Fibroblast of skin of scalp (primary cell): ENCODE results near the gene INVS.
"Not testable (repeated sequence)": the region's sequence is repeated elsewhere in the genome, so short reads cannot be mapped to it uniquely, and the experiment has no call there.

ENCODE experiments used
- DNase-seq: peaks from one replicate; pipeline ENCODE4 v3.0.0-alpha.2; 2013

INVS gene

DNA sequence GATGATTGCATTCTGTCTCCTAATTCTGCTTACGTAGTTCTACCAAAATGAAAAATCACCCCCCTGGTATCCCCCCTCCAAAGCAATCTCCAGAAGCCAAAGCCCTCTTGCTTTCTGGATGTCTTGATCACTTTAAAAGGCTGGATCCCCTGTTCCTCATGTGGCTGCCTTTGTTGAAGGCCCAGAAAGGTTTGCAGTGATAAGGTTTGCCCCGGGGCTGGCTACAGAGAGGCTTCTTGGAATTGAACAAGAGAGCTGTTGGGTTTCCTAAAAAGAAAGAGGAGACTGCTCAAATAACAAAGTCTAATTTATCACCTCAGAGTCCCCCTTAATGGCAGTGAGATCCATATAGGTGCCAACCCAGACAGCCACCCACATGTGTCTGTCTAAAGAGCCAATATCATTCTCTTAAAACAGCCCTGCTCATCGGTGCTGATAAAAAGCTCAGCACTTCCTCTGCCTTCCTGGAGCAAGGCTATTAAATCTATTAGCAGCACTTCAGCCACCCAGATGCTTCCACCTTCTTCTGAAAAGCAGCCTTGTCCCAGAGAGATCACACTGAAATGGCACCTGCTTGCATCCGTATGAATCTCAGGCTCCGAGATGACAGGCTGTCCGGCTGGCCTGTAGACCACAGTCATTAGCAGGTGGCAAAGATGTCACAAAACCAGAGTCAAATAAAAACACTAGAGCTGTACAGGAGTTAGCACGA, 182.8 kb downstream of the INVS start:
- DNase-seq, result no peak

GRCh38 chr9:100282388-100282719, 183.3 kb downstream of the INVS start:
- DNase-seq, result no peak

- no peak for DNase-seq
Observed at GRCh38 chr9:100284247-100284646, 185.2 kb downstream of the INVS start.

- DNase-seq, result no peak
Observed at GRCh38 chr9:100285080-100285479, 186.0 kb downstream of the INVS start.

GRCh38 chr9:100285601-100286000, 186.6 kb downstream of the INVS start:
- DNase-seq, result no peak

- DNase-seq, result no peak
Observed at GRCh38 chr9:100286257-100286656, 187.2 kb downstream of the INVS start.

GRCh38 chr9:100287186-100287585, 188.1 kb downstream of the INVS start:
- DNase-seq, result no peak

GRCh38 chr9:100290714-100291113, 191.7 kb downstream of the INVS start:
- no peak for DNase-seq

DNA sequence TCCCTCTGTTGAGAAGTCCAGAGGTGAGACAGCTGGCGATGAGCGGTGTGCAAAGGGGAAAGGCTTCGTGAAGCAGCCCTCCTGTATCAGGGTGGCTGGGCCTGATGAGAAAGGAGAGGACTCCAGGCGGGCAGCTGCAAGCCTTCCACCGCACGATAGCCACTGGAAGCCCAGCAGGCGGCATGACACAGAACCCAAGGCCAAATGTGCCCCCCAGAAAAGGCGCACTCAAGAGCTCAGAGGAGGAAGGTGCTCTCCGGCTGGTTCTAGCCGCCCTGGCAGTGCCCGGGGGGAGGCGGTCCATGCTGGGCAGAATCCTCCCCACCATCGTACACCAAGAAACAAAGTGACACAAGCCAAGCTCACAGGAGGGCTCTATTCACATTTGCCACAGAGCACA, 193.4 kb downstream of the INVS start:
- DNase-seq, result no peak

DNA sequence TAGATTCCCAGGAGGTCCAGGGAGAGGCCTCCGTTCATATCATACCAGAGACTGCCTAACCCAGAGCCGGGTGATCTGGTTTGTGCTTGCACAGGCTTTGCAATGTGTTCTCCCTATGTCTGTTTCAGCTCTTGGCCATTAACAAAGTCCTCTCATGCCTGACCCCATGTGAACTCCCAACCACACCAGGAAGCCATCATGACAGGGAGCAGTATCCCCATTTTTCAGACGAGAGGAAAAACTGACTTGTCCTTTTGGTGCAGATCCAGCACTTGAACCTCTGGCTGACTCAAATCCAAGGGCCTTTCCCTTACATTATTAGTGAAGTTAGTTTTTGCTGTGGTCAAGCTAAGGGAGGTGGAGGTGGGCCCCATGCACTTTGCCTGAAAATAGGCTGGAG, 195.3 kb downstream of the INVS start:
- no peak for DNase-seq

GRCh38 chr9:100294806-100295205, 195.8 kb downstream of the INVS start:
- no peak for DNase-seq

DNA sequence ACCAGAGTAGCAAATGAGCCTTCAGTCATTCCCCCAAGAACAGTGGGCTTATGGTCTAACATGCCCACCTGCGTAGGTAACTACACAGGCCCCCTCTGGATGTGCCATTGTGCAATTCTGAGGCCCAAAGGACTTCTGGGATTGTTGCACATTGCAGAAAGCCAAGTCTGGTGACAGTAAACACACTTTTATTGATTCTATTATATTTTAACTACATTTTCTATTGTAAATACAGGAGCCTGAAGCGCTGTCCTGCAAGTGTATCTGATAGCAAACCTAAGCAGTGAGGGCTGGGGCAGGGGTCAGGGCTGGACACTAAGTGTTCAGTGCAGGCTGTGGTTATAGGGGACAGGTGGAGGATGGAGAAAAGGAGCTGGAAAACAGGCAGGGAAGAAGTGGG, 196.2 kb downstream of the INVS start:
- no peak for DNase-seq

GRCh38 chr9:100296407-100296806, 197.4 kb downstream of the INVS start:
- DNase-seq, result no peak

DNA sequence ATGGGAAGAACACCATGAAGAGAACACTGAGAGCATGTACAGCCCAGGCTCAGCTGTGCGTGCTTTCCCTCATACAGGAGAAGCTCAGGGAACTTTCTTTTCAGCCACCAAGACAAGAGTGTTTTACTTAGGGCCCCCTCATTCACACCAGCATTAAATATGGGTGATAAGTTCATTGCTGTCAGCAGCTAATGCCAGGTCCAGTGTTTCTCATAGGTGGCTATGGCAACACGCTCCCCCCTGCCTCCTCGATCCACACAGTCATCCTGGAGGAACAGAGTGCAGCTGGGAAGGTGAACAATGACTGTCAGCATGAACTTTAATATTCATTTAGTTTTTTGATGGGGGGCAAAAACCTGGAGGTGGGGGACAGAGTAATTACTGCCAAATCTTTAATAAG, 199.3 kb downstream of the INVS start:
- DNase-seq, result no peak

DNA sequence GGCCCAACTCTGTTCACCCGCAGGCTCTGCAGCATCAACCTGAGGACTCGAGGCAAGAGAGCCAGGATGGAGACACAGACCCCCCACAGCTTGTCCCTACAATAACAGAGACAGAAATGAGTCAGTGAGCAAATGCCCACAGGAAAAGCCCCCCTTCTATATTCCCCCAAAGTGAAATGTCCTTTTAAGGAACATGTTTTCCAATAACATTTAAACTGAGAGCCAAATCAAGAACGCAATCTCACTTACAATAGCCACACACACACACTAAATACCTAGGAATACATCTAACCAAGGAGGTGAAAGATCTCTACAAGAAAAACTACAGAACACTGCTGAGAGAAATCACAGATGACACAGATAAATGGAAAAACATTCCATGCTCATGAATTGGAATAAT, 204.7 kb downstream of the INVS start:
- DNase-seq, result peak; percentile 39

DNA sequence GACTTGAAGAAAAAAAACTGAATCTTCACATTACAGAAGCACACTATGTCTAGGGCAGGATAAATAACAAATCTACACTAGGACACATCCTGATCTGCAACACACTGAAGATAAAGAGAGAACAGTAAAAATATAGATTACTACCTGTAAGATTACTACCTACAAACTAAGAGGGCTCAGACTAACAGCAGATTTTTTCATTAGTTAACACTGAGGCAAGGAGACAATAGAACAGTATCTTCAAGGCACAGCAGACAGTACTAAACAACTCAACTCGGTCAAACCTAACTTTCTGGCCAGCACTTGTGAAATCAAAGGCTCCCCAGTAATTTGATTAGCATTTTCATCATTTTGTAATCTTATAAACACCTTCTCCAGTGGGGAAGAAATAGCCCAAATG, 207.2 kb downstream of the INVS start:
- DNase-seq, result no peak

- no peak for DNase-seq
Observed at GRCh38 chr9:100307080-100307479, 208.0 kb downstream of the INVS start.

GRCh38 chr9:100308965-100309564, 210.0 kb downstream of the INVS start:
- DNase-seq, result no peak

- peak; percentile 59 for DNase-seq
Observed at GRCh38 chr9:100309992-100310391, 210.9 kb downstream of the INVS start.

DNA sequence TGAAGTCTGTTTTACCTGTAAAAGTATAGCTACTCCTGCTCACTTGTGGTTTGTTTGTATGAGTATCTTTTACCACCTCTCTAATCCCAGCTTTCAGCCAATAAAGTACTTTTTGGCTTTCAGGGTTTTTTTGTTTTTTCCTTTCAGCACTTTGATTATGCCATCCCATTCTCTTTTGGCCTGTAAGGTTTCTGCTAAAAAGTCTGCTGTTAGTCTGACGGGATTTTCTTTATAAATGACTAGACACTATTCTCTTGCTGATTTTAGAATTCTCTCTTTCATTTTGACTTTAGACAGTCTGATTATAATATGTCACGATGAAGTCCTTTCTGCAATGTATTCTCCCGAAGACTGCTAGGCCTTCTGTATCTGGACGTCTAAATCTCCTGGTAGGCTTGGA, 216.5 kb downstream of the INVS start:
- no peak for DNase-seq

DNA sequence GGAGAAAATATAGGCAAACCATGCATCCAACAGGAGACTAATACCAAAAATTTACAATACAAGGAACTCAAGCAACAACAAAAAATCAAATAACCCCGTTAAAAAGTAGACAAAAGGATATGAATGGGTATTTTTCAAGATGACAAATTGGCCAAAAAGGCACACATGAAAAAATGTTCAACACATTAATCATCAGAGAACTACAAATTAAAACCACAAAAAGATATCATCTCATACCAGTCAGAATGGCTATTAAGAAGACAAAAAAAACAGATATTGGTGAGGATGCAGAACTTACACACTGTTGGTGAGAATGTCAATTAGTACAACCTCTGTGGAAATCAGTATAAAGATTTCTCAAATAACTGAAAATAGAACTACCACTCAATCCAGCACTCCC, 218.7 kb downstream of the INVS start:
- peak; percentile 58 for DNase-seq

GRCh38 chr9:100322954-100323536, 224.0 kb downstream of the INVS start:
- DNase-seq, result peak; percentile 48

DNA sequence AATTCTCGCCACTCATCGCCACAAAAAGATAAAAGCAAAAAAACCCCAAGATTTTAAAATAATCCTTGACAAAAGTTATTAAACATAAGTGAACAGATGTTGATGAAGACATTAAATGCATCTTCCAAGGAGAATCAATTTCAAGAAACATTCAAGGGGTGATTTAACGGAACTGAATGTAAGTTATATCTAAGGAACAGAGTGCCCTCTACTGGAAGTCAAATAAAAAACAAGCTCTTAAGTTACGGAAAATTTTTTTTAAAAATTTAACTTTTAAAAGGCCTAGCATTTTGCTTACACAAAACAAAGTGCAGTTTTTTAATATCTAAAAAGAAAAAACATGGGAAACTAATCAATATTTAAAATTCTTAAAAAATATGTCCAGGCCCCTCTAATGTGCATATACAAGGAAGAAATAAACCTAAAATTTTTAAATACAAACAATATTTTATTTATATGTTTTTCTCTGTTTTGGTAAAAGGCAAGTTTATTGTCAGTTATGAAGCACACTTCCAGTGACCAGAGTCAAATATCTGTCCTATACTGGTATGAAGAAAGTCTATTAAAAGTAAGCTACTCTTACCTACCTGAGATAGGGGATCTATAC, 225.7 kb downstream of the INVS start:
- peak; percentile 53 for DNase-seq

DNA sequence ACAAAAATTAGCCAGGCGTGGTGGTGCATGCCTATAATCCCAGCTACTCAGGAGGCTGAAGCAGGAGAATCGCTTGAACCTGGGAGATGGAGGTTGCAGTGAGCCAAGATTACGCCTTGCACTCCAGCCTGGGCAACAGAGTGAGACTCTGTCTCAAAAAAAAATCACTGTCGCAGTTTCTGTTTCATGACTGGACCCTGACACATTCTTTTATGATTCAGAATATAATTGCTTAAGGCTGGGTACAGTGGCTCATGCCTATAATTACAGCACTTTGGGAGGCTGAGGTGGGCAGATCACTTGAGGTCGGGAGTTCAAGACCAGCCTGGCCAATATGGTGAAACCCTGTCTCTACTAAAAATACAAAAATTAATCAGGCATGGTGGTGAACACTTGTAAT, 239.7 kb downstream of the INVS start:
- DNase-seq, result not testable (repeated sequence)
